Gastrocnemius medialis (tissue), 4 donors: Measurements from ENCODE around the gene ZMYND15. TPM values are rescaled to one million over a fixed set of nuclear protein-coding genes. Genes with fewer than 3 reads are reported as not detected.

Experiments
- ATAC-seq, 2 donors: fragments of 150-250 bp; one replicate each; pipeline ENCODE4 v1.9.1; 2016
- DNase-seq, 2 donors: peaks; one replicate each; pipeline ENCODE4 v3.0.0-alpha.2; 2019
- H3K27ac ChIP-seq, 4 donors: fragments of 200-600 bp; sonication (generic); 1 replicate in 1 of 4; 2 replicates in 3 of 4; pipeline ENCODE4 v1.5.1; 2016 to 2018; ENCODE audit warnings: mild to moderate bottlenecking in 2 of 4, moderate library complexity in 1 of 4
- H3K27me3 ChIP-seq, 3 donors: fragments of 200-600 bp; sonication (generic) in 2 of 3; 1 replicate in 1 of 3; 2 replicates in 2 of 3; pipeline versions ENCODE4 v1.5.1 to v1.6.0; 2016 to 2019; ENCODE audit warnings: mild to moderate bottlenecking in 1 of 3, moderate library complexity in 1 of 3
- H3K36me3 ChIP-seq, 2 donors: fragments of 200-600 bp; sonication (generic) in 1 of 2; one replicate each; pipeline ENCODE4 v1.5.1; 2017 to 2018
- H3K4me1 ChIP-seq, 2 donors: fragments of 200-600 bp; sonication (generic) in 1 of 2; one replicate each; pipeline ENCODE4 v1.5.1; 2016 to 2017; ENCODE audit warnings: mild to moderate bottlenecking in 2 of 2
- H3K4me3 ChIP-seq, 4 donors: fragments of 200-600 bp; sonication (generic) in 3 of 4; 1 replicate in 1 of 4; 2 replicates in 3 of 4; pipeline ENCODE4 v1.5.1; 2016 to 2019; ENCODE audit warnings: mild to moderate bottlenecking in 2 of 4
- H3K9me3 ChIP-seq, 3 donors: fragments of 200-600 bp; sonication (generic) in 2 of 3; 1 replicate in 1 of 3; 2 replicates in 2 of 3; pipeline ENCODE4 v1.5.1; 2016 to 2019
- CTCF ChIP-seq, 5 experiments: fragments of 450-650 bp in 3 of 5; fragments of 200-600 bp in 2 of 5; sonication (generic) in 2 of 5; IDR thresholded peaks in 4 of 5; conservative IDR thresholded peaks in 1 of 5; 1 replicate in 4 of 5; 2 replicates in 1 of 5; pipeline ENCODE4 v1.5.1; 2016 to 2019; ENCODE audit warnings: antibody characterized with exemption in 5 of 5, mild to moderate bottlenecking in 3 of 5, moderate library complexity in 3 of 5
- POLR2A ChIP-seq, 2 donors: fragments of 450-650 bp; IDR thresholded peaks; one replicate each; pipeline ENCODE4 v1.6.1; 2017; ENCODE audit warnings: antibody characterized with exemption in 2 of 2, mild to moderate bottlenecking in 2 of 2, moderate library complexity in 2 of 2
- in situ Hi-C, 4 donors: fragments of 200-750 bp; cut with MboI; loops; one replicate each; pipeline versions ENCODE4 v1.15.0 to v1.8.0; 2017; ENCODE audit warnings: low sequenced_read_pairs in 4 of 4
- intact Hi-C: fragments of 100-400 bp; cut with DNase I; formaldehyde crosslinking; loops from one replicate; pipeline ENCODE4 v1.15.1; 2023; ENCODE audit warnings: low total_unique reads
- total RNA-seq, 4 donors: library from RNA; depleted of rRNA; stranded (reverse); fragments of >200 nt; gene quantifications; one replicate each; pipeline versions ENCODE4 v1.1.0 to v1.2.3, GENCODE V29; 2016

Gene ZMYND15
- total RNA-seq, 4 donors from 2014 or later: not detected

DNA sequence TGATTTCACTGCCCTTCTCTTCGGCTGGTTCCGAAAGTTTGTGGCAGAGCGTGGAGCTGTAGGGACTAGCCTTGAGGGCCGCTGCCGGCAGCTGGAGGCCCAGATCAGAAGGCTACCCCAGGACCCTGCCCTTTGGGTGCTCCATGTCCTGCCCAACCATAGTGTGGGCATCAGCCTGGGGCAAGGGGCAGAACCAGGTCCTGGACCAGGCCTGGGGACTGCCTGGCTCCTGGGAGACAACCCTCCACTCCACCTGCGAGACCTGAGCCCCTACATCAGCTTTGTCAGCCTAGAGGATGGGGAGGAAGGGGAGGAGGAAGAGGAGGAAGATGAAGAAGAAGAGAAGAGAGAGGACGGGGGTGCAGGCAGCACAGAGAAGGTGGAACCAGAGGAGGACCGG lies 951 bp downstream of the ZMYND15 start:
- DNase-seq (no peak), ATAC-seq (no peak)
- Histone ChIP-seq H3K4me1 (peaks cover 4 to 15% of the 10 kb centered on the region in 2 donors), H3K36me3 (no peaks in the 10 kb centered on the region), H3K27ac (no peak overlapping the region), H3K9me3 (no peaks in the 10 kb centered on the region), H3K27me3 (peaks cover 29 to 54% (median 48%) of the 10 kb centered on the region in 3 donors), H3K4me3 (no peak overlapping the region)
- intact Hi-C loops: no loop called here
- in situ Hi-C loops: no loop called here
- no peak for TF ChIP-seq POLR2A (IDR thresholded peaks at IDR 0.05)
- no peak for TF ChIP-seq CTCF (IDR thresholded peaks at IDR 0.05 in 4 of 5, conservative IDR thresholded peaks at IDR 0.05 in 1 of 5)

GRCh38 chr17:4741544-4741943 lies 1.9 kb downstream of the ZMYND15 start:
- in situ Hi-C loops: no loop called here
- Histone ChIP-seq H3K9me3 (no peaks in the 10 kb centered on the region), H3K27ac (no peak overlapping the region), H3K4me3 (no peak overlapping the region), H3K36me3 (no peaks in the 10 kb centered on the region), H3K27me3 (peaks cover 39 to 64% (median 57%) of the 10 kb centered on the region in 3 donors), H3K4me1 (peaks cover 4 to 15% of the 10 kb centered on the region in 2 donors)
- ATAC-seq (no peak), DNase-seq (no peak)
- TF ChIP-seq CTCF (IDR thresholded peaks at IDR 0.05 in 4 of 5, conservative IDR thresholded peaks at IDR 0.05 in 1 of 5) (no peak), POLR2A (IDR thresholded peaks at IDR 0.05) (no peak)
- intact Hi-C loops: no loop called here

DNA sequence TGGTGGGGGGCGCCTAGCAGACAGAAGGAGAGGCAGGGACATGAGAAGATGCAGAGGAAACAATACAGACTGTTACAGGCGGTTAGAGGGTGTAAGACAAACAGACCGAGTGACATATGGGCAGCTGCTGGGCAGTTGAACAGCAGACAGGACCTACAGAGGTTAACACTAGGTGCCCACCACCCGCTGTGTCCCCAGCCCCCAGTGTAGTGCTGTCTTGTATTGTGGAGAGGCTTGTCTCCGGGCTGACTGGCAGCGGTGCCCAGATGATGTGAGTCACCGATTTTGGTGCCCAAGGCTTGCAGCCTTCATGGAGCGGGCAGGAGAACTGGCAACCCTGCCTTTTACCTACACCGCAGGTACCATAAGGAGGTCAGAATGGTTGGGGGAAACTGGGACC lies 2.5 kb downstream of the ZMYND15 start:
- H3K27me3 ChIP-seq: peaks cover 39 to 65% (median 58%) of the 10 kb centered on the region in 3 donors
- H3K4me3 ChIP-seq: no peak overlapping the region
- no peaks in the 10 kb centered on the region for H3K9me3 ChIP-seq
- DNase-seq (no peak), ATAC-seq (no peak)
- in situ Hi-C loops (no loop called here), intact Hi-C loops (no loop called here)
- no peaks in the 10 kb centered on the region for H3K36me3 ChIP-seq
- no peak overlapping the region for H3K27ac ChIP-seq
- peaks cover 4 to 15% of the 10 kb centered on the region in 2 donors for H3K4me1 ChIP-seq
- TF ChIP-seq POLR2A (IDR thresholded peaks at IDR 0.05): no peak
- TF ChIP-seq CTCF (IDR thresholded peaks at IDR 0.05 in 4 of 5, conservative IDR thresholded peaks at IDR 0.05 in 1 of 5): no peak

GRCh38 chr17:4742629-4743028 lies 3.0 kb downstream of the ZMYND15 start:
- ATAC-seq (no peak), DNase-seq (no peak)
- Histone ChIP-seq H3K4me1 (peaks cover 4 to 15% of the 10 kb centered on the region in 2 donors), H3K27ac (no peak overlapping the region), H3K4me3 (no peak overlapping the region), H3K9me3 (no peaks in the 10 kb centered on the region), H3K27me3 (peaks cover 39 to 65% (median 60%) of the 10 kb centered on the region in 3 donors), H3K36me3 (no peaks in the 10 kb centered on the region)
- in situ Hi-C loops (no loop called here), intact Hi-C loops (no loop called here)
- TF ChIP-seq CTCF (IDR thresholded peaks at IDR 0.05 in 4 of 5, conservative IDR thresholded peaks at IDR 0.05 in 1 of 5) (no peak), POLR2A (IDR thresholded peaks at IDR 0.05) (no peak)

GRCh38 chr17:4743216-4743615 lies 3.6 kb downstream of the ZMYND15 start:
- Histone ChIP-seq H3K9me3 (no peaks in the 10 kb centered on the region), H3K27me3 (peaks cover 38 to 59% (median 59%) of the 10 kb centered on the region in 3 donors), H3K36me3 (no peaks in the 10 kb centered on the region), H3K4me1 (peaks cover 4 to 15% of the 10 kb centered on the region in 2 donors), H3K4me3 (no peak overlapping the region), H3K27ac (no peak overlapping the region)
- DNase-seq: no peak
- ATAC-seq: no peak
- intact Hi-C loops (no loop called here), in situ Hi-C loops (no loop called here)
- no peak for TF ChIP-seq POLR2A (IDR thresholded peaks at IDR 0.05)
- TF ChIP-seq CTCF (IDR thresholded peaks at IDR 0.05 in 4 of 5, conservative IDR thresholded peaks at IDR 0.05 in 1 of 5): no peak
